AG10803 (cell line): Measurements from ENCODE around the gene SLC35E2B.
A peak's percentile ranks its signal among the peaks of the same experiment; 100 is the strongest.

ENCODE experiments used
- DNase-seq: peaks from one replicate; pipeline ENCODE4 v3.0.0; 2010; ENCODE audit warnings: low read depth
- H3K4me3 ChIP-seq: 2 replicates; pipeline ENCODE4 v1.5.1; 2011; ENCODE audit warnings: mild to moderate bottlenecking, low read length, control low read depth
- TF ChIP-seq, protein P1 (sequence below): conservative IDR thresholded peaks from 2 replicates; pipeline ENCODE4 v1.5.1; 2011; ENCODE audit warnings: mild to moderate bottlenecking, low read length, control low read depth, inconsistent platforms

Gene SLC35E2B

DNA sequence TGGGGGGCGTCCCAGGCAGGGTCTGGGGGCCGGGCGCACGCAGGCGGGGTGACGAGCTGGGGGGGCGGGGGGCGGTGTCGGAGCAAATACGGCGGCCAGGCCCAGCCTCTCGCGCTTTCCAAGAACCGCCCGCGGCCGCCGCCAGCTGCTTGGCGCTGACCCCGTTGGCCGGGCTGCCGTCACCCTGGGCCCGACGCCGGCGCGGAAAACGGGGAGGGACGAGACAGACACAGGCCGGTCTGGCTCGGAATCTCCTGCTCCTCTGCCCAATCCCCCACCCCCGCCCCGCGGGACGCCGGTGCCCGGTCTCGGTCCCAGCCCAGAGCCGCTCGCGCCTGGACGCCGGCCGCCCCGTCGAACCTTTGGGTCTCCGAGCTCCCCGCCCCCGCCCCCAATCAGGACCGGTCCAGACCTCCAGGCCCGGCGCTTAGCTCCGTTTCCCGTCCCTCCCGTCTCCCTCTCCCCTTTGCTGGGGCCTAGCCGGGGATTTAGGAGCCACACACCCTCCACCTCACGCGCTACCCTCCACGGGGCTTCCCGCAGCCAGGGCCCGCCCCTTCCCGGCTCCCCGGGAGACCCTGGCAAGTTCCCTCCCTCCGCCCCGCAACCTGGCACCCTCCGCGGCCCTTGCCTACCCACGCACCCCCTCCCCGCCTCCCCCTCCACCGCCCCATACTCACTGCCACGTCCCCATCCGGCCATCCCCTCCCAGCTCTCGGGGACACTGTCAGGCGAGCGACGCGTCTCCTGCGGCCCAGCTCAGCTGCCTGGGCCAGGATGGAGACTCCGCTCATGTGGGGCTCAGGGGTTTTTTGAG is 61.4 kb downstream of the SLC35E2B start:
- no peak overlapping the region for H3K4me3 ChIP-seq
- TF ChIP-seq, protein P1, sequence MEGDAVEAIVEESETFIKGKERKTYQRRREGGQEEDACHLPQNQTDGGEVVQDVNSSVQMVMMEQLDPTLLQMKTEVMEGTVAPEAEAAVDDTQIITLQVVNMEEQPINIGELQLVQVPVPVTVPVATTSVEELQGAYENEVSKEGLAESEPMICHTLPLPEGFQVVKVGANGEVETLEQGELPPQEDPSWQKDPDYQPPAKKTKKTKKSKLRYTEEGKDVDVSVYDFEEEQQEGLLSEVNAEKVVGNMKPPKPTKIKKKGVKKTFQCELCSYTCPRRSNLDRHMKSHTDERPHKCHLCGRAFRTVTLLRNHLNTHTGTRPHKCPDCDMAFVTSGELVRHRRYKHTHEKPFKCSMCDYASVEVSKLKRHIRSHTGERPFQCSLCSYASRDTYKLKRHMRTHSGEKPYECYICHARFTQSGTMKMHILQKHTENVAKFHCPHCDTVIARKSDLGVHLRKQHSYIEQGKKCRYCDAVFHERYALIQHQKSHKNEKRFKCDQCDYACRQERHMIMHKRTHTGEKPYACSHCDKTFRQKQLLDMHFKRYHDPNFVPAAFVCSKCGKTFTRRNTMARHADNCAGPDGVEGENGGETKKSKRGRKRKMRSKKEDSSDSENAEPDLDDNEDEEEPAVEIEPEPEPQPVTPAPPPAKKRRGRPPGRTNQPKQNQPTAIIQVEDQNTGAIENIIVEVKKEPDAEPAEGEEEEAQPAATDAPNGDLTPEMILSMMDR, result no peak
- peak; percentile 17 for DNase-seq

DNA sequence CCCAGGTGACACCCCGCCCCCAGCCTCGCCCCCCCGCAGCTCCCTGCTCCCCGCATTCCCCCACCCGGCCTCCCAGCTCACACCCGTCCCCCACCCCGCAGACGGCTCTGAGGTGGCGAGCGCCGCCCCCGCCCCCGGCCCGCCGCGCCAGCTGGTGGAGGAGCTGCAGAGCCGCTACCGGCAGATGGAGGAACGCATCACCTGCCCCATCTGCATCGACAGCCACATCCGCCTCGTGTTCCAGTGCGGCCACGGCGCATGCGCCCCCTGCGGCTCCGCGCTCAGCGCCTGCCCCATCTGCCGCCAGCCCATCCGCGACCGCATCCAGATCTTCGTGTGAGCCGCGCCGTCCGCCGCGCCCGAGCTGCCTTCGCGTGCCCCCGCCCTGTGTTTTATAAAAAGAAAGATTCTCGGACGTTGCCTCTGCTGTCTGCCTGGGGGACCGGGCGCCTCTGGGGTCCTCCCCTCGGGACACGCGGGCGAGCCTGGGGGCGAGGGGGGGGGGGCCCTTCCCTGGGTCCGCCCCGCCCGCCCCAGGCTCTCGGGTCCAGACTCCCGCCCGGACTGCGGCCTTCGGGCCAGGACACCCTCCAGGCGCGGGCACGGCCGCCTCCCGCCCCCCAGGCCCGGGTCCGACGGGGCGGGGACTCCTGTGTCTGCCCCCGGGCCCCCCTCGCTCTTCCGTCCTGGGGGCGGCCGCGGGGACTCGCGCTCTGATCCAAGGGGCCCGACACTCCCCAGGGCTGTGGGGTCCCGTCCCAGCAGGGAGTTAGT is 62.2 kb downstream of the SLC35E2B start:
- TF ChIP-seq, protein P1, result no peak
- DNase-seq, result peak; percentile 43
- no peak overlapping the region for H3K4me3 ChIP-seq

DNA sequence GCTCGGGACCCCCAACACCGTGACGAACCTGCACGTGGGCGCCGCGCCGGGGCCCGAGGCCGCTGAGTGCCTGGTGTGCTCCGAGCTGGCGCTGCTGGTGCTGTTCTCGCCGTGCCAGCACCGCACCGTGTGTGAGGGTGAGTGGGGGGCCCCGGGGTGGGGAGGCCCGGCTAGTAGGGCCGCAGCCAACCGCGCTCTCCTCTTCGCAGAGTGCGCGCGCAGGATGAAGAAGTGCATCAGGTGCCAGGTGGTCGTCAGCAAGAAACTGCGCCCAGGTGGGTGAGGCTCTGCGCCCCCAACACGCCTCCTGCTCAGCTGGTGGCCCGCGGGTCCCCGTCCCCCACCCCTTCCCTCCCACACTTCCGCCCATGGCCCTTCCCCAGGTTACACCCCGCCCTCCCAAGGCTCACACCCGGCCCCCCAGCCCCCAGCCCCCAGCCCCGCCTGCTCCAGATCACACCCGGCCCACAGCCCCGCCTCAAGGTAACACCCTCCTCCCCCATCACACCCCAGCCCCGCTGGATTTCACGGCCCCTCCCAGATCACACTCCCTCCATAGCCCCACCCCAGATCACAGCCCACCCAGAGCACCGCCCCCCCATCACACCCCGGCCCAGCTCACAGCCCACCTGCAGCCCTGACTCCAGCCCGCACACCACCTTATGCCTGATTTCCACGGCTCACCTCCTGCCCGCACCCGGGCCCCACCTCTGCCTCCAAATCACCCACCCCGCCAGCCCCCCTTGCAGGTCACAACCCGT is 63.0 kb downstream of the SLC35E2B start:
- H3K4me3 ChIP-seq, result no peak overlapping the region
- TF ChIP-seq, protein P1, result no peak
- no peak for DNase-seq

DNA sequence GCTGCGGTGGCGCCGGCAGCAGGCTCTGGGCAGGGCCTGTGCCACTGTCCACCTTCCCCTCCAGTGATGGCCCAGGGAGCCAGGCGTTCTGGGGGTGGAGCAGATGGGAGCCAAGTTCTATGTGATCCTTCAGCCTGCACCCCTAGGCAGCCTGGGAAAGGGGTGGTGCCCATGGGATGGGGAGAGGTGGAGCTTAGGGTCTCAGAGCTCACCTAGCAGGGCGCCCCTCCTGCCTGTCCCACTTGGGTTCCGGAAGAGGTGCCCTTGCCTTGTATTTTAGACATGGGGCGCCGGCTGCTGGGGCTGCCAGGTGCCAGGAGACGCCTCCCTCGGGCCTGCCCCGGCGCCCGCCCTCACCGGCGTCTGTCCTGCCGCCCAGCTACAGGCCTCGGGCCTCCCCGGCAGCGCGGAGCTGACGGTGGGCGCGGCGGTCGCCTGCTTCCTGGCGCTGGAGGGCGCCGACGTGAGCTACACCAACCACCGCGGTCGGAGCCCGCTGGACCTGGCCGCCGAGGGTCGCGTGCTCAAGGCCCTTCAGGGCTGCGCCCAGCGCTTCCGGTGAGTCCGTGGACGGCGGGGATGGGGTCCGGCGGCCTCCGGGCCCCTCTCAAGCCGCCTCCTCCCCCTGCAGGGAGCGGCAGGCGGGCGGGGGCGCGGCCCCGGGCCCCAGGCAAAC is 63.7 kb downstream of the SLC35E2B start:
- TF ChIP-seq, protein P1, result no peak
- no peak for DNase-seq
- H3K4me3 ChIP-seq, result no peak overlapping the region

DNA sequence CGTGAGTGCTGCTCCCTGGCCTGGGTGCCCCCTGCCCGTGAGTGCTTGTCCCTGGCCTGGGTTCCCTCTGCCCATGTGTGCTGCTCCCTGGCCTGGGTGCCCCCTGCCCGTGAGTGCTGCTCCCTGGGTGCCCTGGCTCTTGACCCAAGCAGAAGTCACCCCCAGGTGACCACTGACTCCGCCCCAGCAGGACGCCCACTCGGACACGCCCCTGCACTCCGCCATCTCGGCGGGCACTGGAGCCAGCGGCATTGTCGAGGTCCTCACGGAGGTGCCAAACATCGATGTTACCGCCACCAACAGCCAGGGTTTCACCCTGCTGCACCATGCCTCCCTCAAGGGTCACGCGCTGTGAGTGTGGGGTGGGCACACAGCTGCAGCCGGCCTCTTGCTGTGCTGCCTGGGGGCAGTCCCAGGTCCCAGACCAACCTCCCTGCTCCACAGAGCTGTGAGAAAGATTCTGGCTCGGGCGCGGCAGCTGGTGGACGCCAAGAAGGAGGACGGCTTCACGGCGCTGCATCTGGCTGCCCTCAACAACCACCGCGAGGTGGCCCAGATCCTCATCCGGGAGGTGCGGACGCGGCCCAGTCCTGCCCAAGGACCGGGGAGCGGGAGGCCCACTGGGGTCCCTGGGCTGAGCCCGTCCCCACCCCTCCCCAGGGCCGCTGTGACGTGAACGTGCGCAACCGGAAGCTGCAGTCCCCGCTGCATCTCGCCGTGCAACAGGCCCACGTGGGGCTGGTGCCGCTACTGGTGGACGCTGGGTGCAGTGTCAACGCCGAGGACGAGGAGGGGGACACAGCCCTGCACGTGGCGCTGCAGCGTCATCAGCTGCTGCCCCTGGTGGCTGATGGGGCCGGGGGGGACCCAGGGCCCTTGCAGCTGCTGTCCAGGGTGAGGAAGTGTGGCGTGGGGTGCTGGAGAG is 64.5 kb downstream of the SLC35E2B start:
- TF ChIP-seq, protein P1, result no peak
- no peak overlapping the region for H3K4me3 ChIP-seq
- no peak for DNase-seq

DNA sequence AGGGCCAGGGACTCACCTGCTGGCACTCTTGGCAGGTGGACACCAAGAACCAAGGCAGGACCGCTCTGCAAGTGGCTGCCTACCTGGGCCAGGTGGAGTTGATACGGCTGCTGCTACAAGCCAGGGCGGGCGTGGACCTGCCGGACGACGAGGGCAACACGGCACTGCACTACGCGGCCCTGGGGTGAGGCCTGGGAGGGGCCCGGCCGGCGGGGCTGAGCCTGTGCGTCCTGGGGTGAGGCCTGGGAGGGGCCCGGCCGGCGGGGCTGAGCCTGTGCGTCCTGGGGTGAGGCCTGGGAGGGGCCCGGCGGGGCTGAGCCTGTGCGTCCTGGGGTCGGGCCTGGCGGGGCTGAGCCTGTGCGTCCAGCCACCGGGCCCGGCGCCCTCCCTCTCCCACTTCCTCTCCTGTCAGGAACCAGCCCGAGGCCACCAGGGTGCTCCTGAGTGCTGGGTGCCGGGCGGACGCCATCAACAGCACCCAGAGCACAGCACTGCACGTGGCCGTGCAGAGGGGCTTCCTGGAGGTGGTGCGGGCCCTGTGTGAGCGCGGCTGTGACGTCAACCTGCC is 65.2 kb downstream of the SLC35E2B start:
- DNase-seq, result no peak
- TF ChIP-seq, protein P1, result no peak
- H3K4me3 ChIP-seq, result no peak overlapping the region
